ENCODE measurements around the gene BAIAP3. TPM values are rescaled to one million over a fixed set of nuclear protein-coding genes. Genes with fewer than 3 reads are reported as not detected.

BAIAP3 gene
- total and polyA plus RNA-seq, 2 experiments from 2014 or later = 5.2 to 13.0 TPM

GRCh38 chr16:1348441-1348840 lies 15.0 kb downstream of the BAIAP3 start:
- H3K9me3 Mint-ChIP-seq = peaks cover 3% of the 10 kb centered on the region
- Histone ChIP-seq H3K79me2 (replicated peaks; ENCODE audit: insufficient read depth) (peaks cover 18% of the 10 kb centered on the region), H3K27ac (ENCODE audit: low read depth) (no peak overlapping the region), H3F3A (replicated peaks; ENCODE audit: low read depth) (no peaks in the 10 kb centered on the region; the same call in 1 of the 2 replicates), H3K4me1 (ENCODE audit: insufficient read depth) (peaks cover 7% of the 10 kb centered on the region), H2AFZ (no peak overlapping the region), H3K36me3 (ENCODE audit: insufficient read depth) (no peaks in the 10 kb centered on the region; the same call in 1 of the 2 replicates), H3K4me3 (no peak overlapping the region), H4K20me1 (replicated peaks; ENCODE audit: insufficient read depth) (peaks cover 4% of the 10 kb centered on the region; the same call in 1 of the 2 replicates), H3K27me3 (ENCODE audit: insufficient read depth) (no peaks in the 10 kb centered on the region), H3K9me2 (ENCODE audit: insufficient read depth) (no peaks in the 10 kb centered on the region), H3K4me2 (no peak overlapping the region)
- no peak overlapping the region for H3K27ac Mint-ChIP-seq
- peaks cover 4% of the 10 kb centered on the region; the same call in 2 of the 3 replicates for H3K36me3 Mint-ChIP-seq (ENCODE audit: low read depth)
- TF ChIP-seq ZNF114 (CRISPR knock-in tag; IDR thresholded peaks at IDR 0.05) (no peak), POLR2AphosphoS5 (IDR thresholded peaks at IDR 0.05; ENCODE audit: low read depth) (no peak), EZH2 (IDR thresholded peaks at IDR 0.05; ENCODE audit: low read depth, unreplicated experiment) (no peak)
- H3K4me1 Mint-ChIP-seq = peaks cover 7% of the 10 kb centered on the region
- H3K4me3 Mint-ChIP-seq = no peak overlapping the region
- DNase-seq (ENCODE audit: low spot score) (no peak), ATAC-seq (no peak)
- peaks cover 33% of the 10 kb centered on the region for H3K27me3 Mint-ChIP-seq (ENCODE audit: insufficient read depth, low read depth, poor library complexity)

GRCh38 chr16:1348926-1349325 lies 15.5 kb downstream of the BAIAP3 start:
- Histone ChIP-seq H3K9me2 (ENCODE audit: insufficient read depth) (no peaks in the 10 kb centered on the region), H3K79me2 (replicated peaks; ENCODE audit: insufficient read depth) (peaks cover 22% of the 10 kb centered on the region), H3K27ac (ENCODE audit: low read depth) (no peak overlapping the region), H4K20me1 (replicated peaks; ENCODE audit: insufficient read depth) (peaks cover 4% of the 10 kb centered on the region; the same call in 1 of the 2 replicates), H3K36me3 (ENCODE audit: insufficient read depth) (no peaks in the 10 kb centered on the region; the same call in 1 of the 2 replicates), H3K4me2 (no peak overlapping the region), H2AFZ (no peak overlapping the region), H3K4me1 (ENCODE audit: insufficient read depth) (peaks cover 7% of the 10 kb centered on the region; the same call in 1 of the 2 replicates), H3K4me3 (no peak overlapping the region), H3K27me3 (ENCODE audit: insufficient read depth) (no peaks in the 10 kb centered on the region), H3F3A (replicated peaks; ENCODE audit: low read depth) (no peaks in the 10 kb centered on the region; the same call in 1 of the 2 replicates)
- ATAC-seq = no peak
- TF ChIP-seq EZH2 (IDR thresholded peaks at IDR 0.05; ENCODE audit: low read depth, unreplicated experiment) = no peak
- TF ChIP-seq ZNF462 (CRISPR knock-in tag; IDR thresholded peaks at IDR 0.05) = no peak
- no peak for TF ChIP-seq NANOG (IDR thresholded peaks at IDR 0.05; ENCODE audit: borderline replicate concordance)
- TF ChIP-seq ZNF114 (CRISPR knock-in tag; IDR thresholded peaks at IDR 0.05) = no peak
- no peak for TF ChIP-seq POLR2AphosphoS5 (IDR thresholded peaks at IDR 0.05; ENCODE audit: low read depth)
- TF ChIP-seq JUNB (IDR thresholded peaks at IDR 0.05; ENCODE audit: unreplicated experiment) = no peak
- no peak for TF ChIP-seq STAT1 (IDR thresholded peaks at IDR 0.05; ENCODE audit: unreplicated experiment)
- TF ChIP-seq ETS1 (IDR thresholded peaks at IDR 0.05) = no peak
- no peak for TF ChIP-seq CTCF (conservative IDR thresholded peaks at IDR 0.05; ENCODE audit: low read depth in 2 of 2)
- Mint-ChIP-seq H3K4me3 (no peak overlapping the region; the same call in 2 of the 3 replicates), H3K4me1 (peaks cover 6% of the 10 kb centered on the region), H3K27ac (no peak overlapping the region), H3K9me3 (peaks cover 3% of the 10 kb centered on the region), H3K27me3 (ENCODE audit: insufficient read depth, low read depth, poor library complexity) (peaks cover 31% of the 10 kb centered on the region), H3K36me3 (ENCODE audit: low read depth) (peaks cover 4% of the 10 kb centered on the region; the same call in 2 of the 3 replicates)
- no peak for DNase-seq (ENCODE audit: low spot score)

Measured in GM23338 (cell line).